Nasal cavity respiratory epithelium epithelial cell of viscerocranial mucosa (primary cell): ENCODE results near the gene B3GNT2. TPM values are rescaled to one million over a fixed set of nuclear protein-coding genes. Genes with fewer than 3 reads are reported as not detected.

Experiments used
- total RNA-seq: library from RNA; depleted of rRNA; stranded (reverse); fragments of >200 nt; gene quantifications from 2 replicates; pipeline ENCODE4 v1.2.3, GENCODE V29; 2014

The B3GNT2 gene, protein sequence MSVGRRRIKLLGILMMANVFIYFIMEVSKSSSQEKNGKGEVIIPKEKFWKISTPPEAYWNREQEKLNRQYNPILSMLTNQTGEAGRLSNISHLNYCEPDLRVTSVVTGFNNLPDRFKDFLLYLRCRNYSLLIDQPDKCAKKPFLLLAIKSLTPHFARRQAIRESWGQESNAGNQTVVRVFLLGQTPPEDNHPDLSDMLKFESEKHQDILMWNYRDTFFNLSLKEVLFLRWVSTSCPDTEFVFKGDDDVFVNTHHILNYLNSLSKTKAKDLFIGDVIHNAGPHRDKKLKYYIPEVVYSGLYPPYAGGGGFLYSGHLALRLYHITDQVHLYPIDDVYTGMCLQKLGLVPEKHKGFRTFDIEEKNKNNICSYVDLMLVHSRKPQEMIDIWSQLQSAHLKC
- 52.7 and 61.2 TPM in 2 replicates for total RNA-seq

DNA sequence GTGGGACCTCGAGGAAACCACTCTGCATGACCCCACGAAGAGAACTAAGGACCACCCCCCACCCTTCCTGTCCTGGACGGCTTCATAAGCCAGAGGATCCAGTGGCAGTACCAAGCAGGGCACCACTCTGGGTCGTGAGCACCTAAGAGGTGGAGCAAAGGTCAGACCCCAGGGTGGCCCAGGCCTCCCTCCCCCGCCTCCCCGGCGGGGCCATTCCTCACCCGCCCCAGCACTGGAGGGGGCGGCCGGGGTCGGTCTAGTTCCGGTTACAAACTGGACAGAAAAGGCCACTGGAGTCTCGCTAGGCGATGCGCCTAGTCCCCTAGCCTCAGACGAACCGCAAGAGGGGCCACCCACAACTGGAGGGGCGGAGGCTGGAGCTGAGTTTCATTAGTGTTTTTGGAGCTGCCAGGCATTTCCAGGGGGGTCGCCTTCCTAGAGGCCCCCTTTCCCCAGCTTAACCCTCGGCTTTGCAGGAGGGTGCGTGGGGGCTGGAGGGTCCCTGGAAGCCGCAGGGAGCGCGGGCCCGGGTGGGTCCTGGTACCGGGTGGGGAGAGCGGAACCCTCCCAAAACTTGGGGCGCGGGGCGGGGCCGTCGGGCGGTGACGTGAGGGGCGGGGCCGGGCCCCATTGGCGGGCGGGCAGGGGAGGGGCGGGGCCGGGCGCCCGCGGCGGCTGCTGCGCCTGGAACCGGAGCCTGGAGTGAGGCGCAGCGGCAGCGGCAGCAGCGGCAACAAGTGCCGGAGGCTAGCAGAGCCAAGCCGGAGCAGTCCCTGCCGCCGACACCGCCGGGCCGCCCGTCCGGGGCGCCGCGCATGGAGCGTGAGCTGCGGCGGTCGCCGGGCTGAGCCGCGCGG lies at the start of gene B3GNT2:
Gene B3GNT2 (plus strand): TSS at position 695 of the 857 bp plus-strand sequence. CDS start 26,106 bp downstream, outside the sequence.

